HepG2 (cell line): Measurements from ENCODE around the gene AHRR.

Experiments
- CBX2 ChIP-seq, 2 experiments: fragments of 200-600 bp in 1 of 2; sonication (generic); formaldehyde crosslinking in 1 of 2; IDR thresholded peaks; 2 replicates each; pipeline versions ENCODE4 v1.7.0 to v1.8.1; 2018 to 2022; ENCODE audit warnings: low read depth in 2 of 2, low read length in 1 of 2, mild to moderate bottlenecking in 1 of 2, missing genetic modification reagents in 1 of 2
- MAFK ChIP-seq, 2 experiments: IDR thresholded peaks in 1 of 2; conservative IDR thresholded peaks in 1 of 2; 2 replicates each; pipeline ENCODE4 v1.6.1; 2011; ENCODE audit warnings: improper control_type of control experiment in 2 of 2, low read length in 2 of 2
- TBL1XR1 ChIP-seq: fragments of 150-350 bp; IDR thresholded peaks from 2 replicates; pipeline ENCODE4 v1.6.1; 2014; ENCODE audit warnings: borderline replicate concordance, low read length; ENCODE audit not compliant: partially characterized antibody
- TF ChIP-seq, protein P1 (sequence below): sonication (generic); formaldehyde crosslinking; IDR thresholded peaks from 2 replicates; pipeline ENCODE4 v1.5.0; 2020; ENCODE audit warnings: mild to moderate bottlenecking, missing genetic modification reagents, moderate library complexity

DNA sequence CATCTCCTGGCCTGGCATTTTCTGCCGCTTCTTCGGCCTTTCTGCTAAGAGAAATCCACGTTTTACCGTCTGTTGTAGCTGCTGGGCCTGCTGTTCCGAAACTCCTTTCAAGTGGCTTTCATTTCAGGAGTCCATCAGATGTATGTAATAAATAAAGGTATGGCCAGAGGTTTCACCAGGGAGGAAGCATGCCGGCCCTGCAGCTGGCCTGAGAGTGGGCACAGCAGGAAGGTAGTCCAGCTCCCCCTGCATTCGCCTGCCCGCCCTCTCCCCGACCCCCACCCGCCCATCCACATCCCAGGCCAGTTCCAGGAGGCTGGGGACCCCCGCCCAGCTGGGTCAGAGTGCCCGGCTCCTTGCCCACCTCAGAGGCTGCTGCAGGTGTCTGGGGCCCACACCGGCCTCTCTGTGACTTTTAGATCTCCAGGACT is 75.0 kb downstream of the AHRR start:
- TF ChIP-seq TBL1XR1 (no peak), CBX2 (IDR thresholded peaks at IDR 0.05; ENCODE audit: low read depth, low read length) (no peak), CBX2 (CRISPR knock-in tag; IDR thresholded peaks at IDR 0.05; ENCODE audit: low read depth) (no peak), MAFK (conservative IDR thresholded peaks at IDR 0.05 in 1 of 2, IDR thresholded peaks at IDR 0.05 in 1 of 2; ENCODE audit: low read length in 2 of 2) (no peak)
- TF ChIP-seq, protein P1, sequence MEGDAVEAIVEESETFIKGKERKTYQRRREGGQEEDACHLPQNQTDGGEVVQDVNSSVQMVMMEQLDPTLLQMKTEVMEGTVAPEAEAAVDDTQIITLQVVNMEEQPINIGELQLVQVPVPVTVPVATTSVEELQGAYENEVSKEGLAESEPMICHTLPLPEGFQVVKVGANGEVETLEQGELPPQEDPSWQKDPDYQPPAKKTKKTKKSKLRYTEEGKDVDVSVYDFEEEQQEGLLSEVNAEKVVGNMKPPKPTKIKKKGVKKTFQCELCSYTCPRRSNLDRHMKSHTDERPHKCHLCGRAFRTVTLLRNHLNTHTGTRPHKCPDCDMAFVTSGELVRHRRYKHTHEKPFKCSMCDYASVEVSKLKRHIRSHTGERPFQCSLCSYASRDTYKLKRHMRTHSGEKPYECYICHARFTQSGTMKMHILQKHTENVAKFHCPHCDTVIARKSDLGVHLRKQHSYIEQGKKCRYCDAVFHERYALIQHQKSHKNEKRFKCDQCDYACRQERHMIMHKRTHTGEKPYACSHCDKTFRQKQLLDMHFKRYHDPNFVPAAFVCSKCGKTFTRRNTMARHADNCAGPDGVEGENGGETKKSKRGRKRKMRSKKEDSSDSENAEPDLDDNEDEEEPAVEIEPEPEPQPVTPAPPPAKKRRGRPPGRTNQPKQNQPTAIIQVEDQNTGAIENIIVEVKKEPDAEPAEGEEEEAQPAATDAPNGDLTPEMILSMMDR (CRISPR knock-in tag), result no peak
